GM06990 (cell line): ENCODE data around the gene ARHGEF38.

Experiments
- DNase-seq: peaks from one replicate; pipeline ENCODE4 v3.0.0-alpha.2; 2011; ENCODE audit not compliant: insufficient read length; ENCODE audit errors: extremely low read depth
- H3K27me3 ChIP-seq: replicated peaks from 2 replicates; pipeline ENCODE4 v1.6.0; 2011; ENCODE audit warnings: low read length; ENCODE audit not compliant: control insufficient read depth, insufficient read depth
- H3K36me3 ChIP-seq: 2 replicates; pipeline ENCODE4 v1.5.1; 2011; ENCODE audit warnings: low read length; ENCODE audit not compliant: control insufficient read depth, insufficient read depth
- H3K4me3 ChIP-seq: replicated peaks from 2 replicates; pipeline ENCODE4 v1.5.1; 2011; ENCODE audit warnings: low read depth, mild to moderate bottlenecking, control low read depth, low read length
- TF ChIP-seq, protein P1 (sequence below): IDR thresholded peaks from 2 replicates; pipeline ENCODE4 v1.5.1; 2011; ENCODE audit warnings: low read length, control low read depth, mild to moderate bottlenecking, inconsistent platforms; ENCODE audit not compliant: insufficient read depth, poor library complexity, severe bottlenecking

ARHGEF38 gene

DNA sequence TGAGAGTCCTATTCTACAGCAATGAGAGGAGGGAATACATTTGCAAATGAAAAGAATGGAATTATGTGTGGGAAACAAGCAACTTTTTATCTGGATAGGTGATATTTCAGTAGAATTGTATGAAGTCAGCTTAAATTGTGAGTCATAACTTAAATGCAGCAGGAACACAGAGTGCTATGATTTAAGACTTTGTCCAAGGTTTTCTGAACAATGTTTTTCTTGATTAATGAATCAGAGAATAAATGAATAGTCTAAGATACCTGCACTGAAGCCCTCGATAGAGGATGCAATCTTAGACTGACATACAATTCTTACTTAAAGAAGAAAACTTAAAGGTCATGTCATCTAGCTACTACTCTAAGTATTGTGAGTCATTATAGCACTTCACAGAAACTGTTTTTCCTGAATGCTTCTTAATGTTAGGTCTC is 8.0 kb downstream of the ARHGEF38 start:
- DNase-seq, result no peak
- H3K27me3 ChIP-seq, result no peaks in the 10 kb centered on the region
- H3K36me3 ChIP-seq, result no peaks in the 10 kb centered on the region

DNA sequence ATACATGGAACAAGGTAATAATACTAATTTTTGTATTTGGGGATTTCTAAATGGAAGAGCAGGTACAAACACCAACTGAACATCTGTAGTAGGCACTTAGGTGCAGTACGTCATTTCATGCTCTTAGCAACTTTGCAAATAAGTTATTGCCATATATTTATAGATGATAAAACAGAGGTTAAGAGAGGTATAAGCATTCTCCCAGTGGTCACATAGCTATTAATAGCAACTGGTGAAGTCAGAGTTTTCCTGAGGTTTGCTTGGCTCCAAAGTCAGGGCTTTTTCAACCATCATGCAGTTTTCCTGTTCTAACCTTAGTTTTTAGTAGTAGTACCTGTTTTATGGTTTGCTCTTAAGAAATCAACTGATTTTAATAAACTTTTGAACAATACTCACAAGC is 10.9 kb downstream of the ARHGEF38 start:
- TF ChIP-seq, protein P1, sequence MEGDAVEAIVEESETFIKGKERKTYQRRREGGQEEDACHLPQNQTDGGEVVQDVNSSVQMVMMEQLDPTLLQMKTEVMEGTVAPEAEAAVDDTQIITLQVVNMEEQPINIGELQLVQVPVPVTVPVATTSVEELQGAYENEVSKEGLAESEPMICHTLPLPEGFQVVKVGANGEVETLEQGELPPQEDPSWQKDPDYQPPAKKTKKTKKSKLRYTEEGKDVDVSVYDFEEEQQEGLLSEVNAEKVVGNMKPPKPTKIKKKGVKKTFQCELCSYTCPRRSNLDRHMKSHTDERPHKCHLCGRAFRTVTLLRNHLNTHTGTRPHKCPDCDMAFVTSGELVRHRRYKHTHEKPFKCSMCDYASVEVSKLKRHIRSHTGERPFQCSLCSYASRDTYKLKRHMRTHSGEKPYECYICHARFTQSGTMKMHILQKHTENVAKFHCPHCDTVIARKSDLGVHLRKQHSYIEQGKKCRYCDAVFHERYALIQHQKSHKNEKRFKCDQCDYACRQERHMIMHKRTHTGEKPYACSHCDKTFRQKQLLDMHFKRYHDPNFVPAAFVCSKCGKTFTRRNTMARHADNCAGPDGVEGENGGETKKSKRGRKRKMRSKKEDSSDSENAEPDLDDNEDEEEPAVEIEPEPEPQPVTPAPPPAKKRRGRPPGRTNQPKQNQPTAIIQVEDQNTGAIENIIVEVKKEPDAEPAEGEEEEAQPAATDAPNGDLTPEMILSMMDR, result no peak
- Histone ChIP-seq H3K36me3 (no peaks in the 10 kb centered on the region), H3K4me3 (no peak overlapping the region), H3K27me3 (no peaks in the 10 kb centered on the region)
- no peak for DNase-seq

More for the DNA sequence above, 8.0 kb downstream of the ARHGEF38 start:
- no peak overlapping the region for H3K4me3 ChIP-seq
- TF ChIP-seq, protein P1, result no peak

DNA sequence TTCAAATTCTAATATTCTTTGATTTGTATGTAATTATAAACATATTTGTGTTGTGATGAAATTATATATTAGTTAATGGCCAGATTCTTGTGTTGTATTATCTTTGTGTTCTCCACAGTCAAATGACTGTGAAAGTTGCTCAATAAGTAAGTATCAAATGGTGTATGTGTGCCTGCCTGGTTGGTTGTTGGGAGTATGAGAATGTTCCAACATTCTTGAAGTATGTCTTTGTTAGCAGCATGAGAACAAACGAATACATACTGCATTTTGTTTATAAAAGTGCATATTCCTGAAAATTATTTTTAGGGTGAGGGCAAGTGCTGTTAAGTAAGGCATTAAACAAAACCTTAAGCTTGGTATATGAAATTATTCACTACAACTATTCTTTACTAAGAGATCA is 16.2 kb downstream of the ARHGEF38 start:
- DNase-seq, result no peak
- no peaks in the 10 kb centered on the region for H3K27me3 ChIP-seq
- TF ChIP-seq, protein P1, result no peak
- H3K4me3 ChIP-seq, result no peak overlapping the region
- no peaks in the 10 kb centered on the region for H3K36me3 ChIP-seq

DNA sequence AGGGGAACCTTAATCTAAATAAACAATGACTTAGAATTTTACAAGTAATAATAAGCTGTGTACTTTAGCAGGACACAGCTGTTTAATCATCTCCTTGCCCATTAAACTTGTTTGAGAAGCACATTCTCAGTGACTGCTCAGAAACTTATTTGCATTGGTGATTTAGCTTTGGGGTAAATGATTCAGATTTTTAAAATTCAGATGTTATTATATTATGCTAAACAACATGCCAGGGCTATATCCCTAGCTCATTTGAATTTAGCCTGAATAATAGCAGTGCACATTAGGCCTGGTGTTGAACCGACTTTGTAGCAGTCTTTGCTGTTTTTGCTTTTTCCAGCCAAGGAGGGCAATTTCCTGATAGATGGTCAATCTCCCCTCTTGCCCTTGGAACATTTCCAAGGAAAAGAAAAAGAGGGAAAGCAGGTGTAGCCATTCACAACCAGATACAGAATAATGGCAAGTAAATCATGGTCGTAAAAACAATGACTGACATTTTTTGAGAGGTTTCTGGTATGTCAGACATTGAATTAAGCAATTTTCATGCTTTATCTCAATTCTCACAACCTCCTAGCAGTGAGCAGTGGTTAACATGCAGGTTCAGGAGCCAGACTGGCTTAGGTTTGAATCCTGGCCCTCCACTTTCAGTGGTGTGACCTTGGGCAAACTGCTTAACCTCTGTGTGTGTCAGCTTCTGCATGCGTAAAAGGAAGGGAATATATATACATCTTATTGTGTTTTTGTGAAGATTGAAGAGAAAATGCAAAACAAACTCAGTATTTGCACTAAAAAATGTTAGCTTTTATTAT is 16.8 kb downstream of the ARHGEF38 start:
- TF ChIP-seq, protein P1, result no peak
- no peak overlapping the region for H3K4me3 ChIP-seq
- no peaks in the 10 kb centered on the region for H3K36me3 ChIP-seq
- DNase-seq, result no peak
- no peaks in the 10 kb centered on the region for H3K27me3 ChIP-seq

DNA sequence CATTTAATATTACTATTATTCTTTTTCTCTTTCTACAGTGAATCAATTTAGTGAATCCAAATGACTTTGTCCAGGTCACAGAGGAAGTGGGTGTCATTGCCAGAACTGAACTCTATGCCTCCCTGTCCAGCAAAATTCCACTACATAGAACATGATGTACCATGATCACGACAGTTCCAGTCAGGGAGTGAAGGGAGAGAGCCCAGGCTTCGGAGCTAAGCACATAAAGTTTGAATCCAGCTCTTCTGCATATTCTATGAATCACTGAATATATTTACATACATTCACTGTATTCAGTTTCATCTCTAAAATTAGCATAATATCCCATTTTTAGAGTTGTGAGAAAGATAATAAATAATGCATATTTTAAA is 17.4 kb downstream of the ARHGEF38 start:
- H3K27me3 ChIP-seq, result no peaks in the 10 kb centered on the region
- TF ChIP-seq, protein P1, result no peak
- no peak overlapping the region for H3K4me3 ChIP-seq
- H3K36me3 ChIP-seq, result no peaks in the 10 kb centered on the region
- DNase-seq, result no peak
